ENCODE data around the gene RHOT2.

Gene RHOT2

GRCh38 chr16:632486-633335 is 35.2 kb upstream of the RHOT2 start:
- DNase-seq = no peak

GRCh38 chr16:633336-634050 is 34.4 kb upstream of the RHOT2 start:
- DNase-seq = no peak

GRCh38 chr16:634051-634670 is 33.8 kb upstream of the RHOT2 start:
- DNase-seq = no peak

GRCh38 chr16:634996-635395 is 32.9 kb upstream of the RHOT2 start:
- DNase-seq = no peak

- DNase-seq = no peak
Observed at GRCh38 chr16:635573-636205, 32.2 kb upstream of the RHOT2 start.

- peak; percentile 92 for DNase-seq
Observed at GRCh38 chr16:636206-637080, 31.5 kb upstream of the RHOT2 start, which contains the start of gene METTL26. Gene METTL26, minus strand, starts transcription at chr16:636305. Its CDS starts 15 bp downstream, at chr16:636290.

GRCh38 chr16:637081-638018 is 30.6 kb upstream of the RHOT2 start:
- peak; percentile 90 for DNase-seq

GRCh38 chr16:638034-638543 is 29.8 kb upstream of the RHOT2 start:
- no peak for DNase-seq

- no peak for DNase-seq
Observed at GRCh38 chr16:638836-639235, 29.1 kb upstream of the RHOT2 start.

- DNase-seq = no peak
Observed at GRCh38 chr16:640614-641013, 27.3 kb upstream of the RHOT2 start.

GRCh38 chr16:641326-642188 is 26.4 kb upstream of the RHOT2 start, which contains the start of gene MCRIP2:
Gene MCRIP2, plus strand, starts transcription at chr16:641828. Its CDS starts 164 bp downstream, at chr16:641992.
- peak; percentile 60 for DNase-seq

- no peak for DNase-seq
Observed at GRCh38 chr16:642189-643049, 25.5 kb upstream of the RHOT2 start.

GRCh38 chr16:643050-643368 is 24.9 kb upstream of the RHOT2 start:
- DNase-seq = no peak

GRCh38 chr16:644556-644955 is 23.4 kb upstream of the RHOT2 start:
- DNase-seq = no peak

GRCh38 chr16:645852-646678 is 21.9 kb upstream of the RHOT2 start:
- no peak for DNase-seq

- no peak for DNase-seq
Observed at GRCh38 chr16:646679-647172, 21.2 kb upstream of the RHOT2 start.

GRCh38 chr16:647173-647902 is 20.6 kb upstream of the RHOT2 start:
- DNase-seq = no peak

Data from stimulated activated naive CD4-positive, alpha-beta T cell treated with Interleukin-2 at 50 U/mL for 16 hours (primary cell).